HCT116 (cell line): ENCODE measurements around the gene MIF4GD. TPM values are rescaled to one million over a fixed set of nuclear protein-coding genes. Genes with fewer than 3 reads are reported as not detected.

Source experiments
- ATAC-seq: fragments of 200-7000 bp; cut with Tn5 transposase; 2 replicates; pipeline ENCODE4 v1.9.1; 2020; ENCODE audit warnings: mild to moderate bottlenecking, moderate library complexity
- BruUV-seq: library from RNA; stranded (reverse); fragments of 400-500 nt; replicated peaks from 2 replicates; lab custom pipeline; 2021; lab: Mats Ljungman, UMichigan
- CTCF ChIA-PET: fragments of 300-600 bp; sonication (Branson Sonifier 250); formaldehyde crosslinking; loops from one replicate; lab custom pipeline; 2021; ENCODE audit warnings: antibody characterized with exemption; lab: Charles Lee
- POLR2A ChIA-PET: fragments of 300-600, 350-600 bp; sonication (Branson Sonifier 250); formaldehyde crosslinking; loops from one replicate; lab custom pipeline; 2021; ENCODE audit warnings: antibody characterized with exemption; lab: Charles Lee
- RAD21 ChIA-PET, 2 experiments: fragments of 300-600 bp; sonication (Branson Sonifier 250); formaldehyde crosslinking; loops; one replicate each; lab custom pipeline; 2023; ENCODE audit warnings: low total read pairs in 2 of 2; ENCODE audit not compliant: uncharacterized antibody in 2 of 2, unreplicated experiment in 2 of 2, low non-redundant PET in 1 of 2; lab: Charles Lee
- DNase-seq: peaks from one replicate; pipeline ENCODE4 v3.0.0-alpha.2; 2010; ENCODE audit warnings: low read depth, low spot score
- H2AFZ ChIP-seq: fragments of 200-600 bp; shearing (Covaris generic), sonication (generic); 2 replicates; pipeline ENCODE4 v1.6.1; 2017; ENCODE audit warnings: low read depth, mixed run types, mixed read lengths, antibody characterized with exemption, low read length; ENCODE audit not compliant: poor library complexity, severe bottlenecking
- H3K27ac ChIP-seq: 2 replicates; pipeline ENCODE4 v1.5.1; 2012; ENCODE audit warnings: low read depth, low read length
- H3K27me3 ChIP-seq: fragments of 200-600 bp; sonication (generic); 2 replicates; pipeline ENCODE4 v1.6.1; 2016; ENCODE audit warnings: mixed run types, low read length, mixed read lengths; ENCODE audit not compliant: insufficient read depth
- H3K36me3 ChIP-seq, 2 experiments: fragments of 200-500 bp in 1 of 2; fragments of 200-600 bp in 1 of 2; sonication (Bioruptor generic) in 1 of 2; sonication (generic) in 1 of 2; 2 replicates each; pipeline versions ENCODE4 v1.5.1 to v1.6.1; 2014 to 2016; ENCODE audit warnings: low read length in 2 of 2, inconsistent platforms in 1 of 2, mixed read lengths in 1 of 2, mixed run types in 1 of 2; ENCODE audit not compliant: insufficient read depth in 2 of 2, control insufficient read depth in 1 of 2
- H3K4me1 ChIP-seq, 2 experiments: fragments of 200-600 bp in 1 of 2; sonication (generic) in 1 of 2; 2 replicates each; pipeline versions ENCODE4 v1.5.1 to v1.6.1; 2012 to 2017; ENCODE audit warnings: low read length in 2 of 2, inconsistent platforms in 1 of 2, mild to moderate bottlenecking in 1 of 2, mixed read lengths in 1 of 2, mixed run types in 1 of 2, moderate library complexity in 1 of 2; ENCODE audit not compliant: insufficient read depth in 2 of 2, control insufficient read depth in 1 of 2
- H3K4me2 ChIP-seq: fragments of 200-600 bp; sonication (generic); 2 replicates; pipeline ENCODE4 v1.6.1; 2017; ENCODE audit warnings: mixed run types, low read length, mixed read lengths
- H3K4me3 ChIP-seq, 2 experiments: fragments of 200-600 bp in 1 of 2; sonication (generic) in 1 of 2; replicated peaks in 1 of 2; 2 replicates each; pipeline ENCODE4 v1.5.1; 2011 to 2016; ENCODE audit warnings: low read length in 2 of 2, control low read depth in 1 of 2, low read depth in 1 of 2, mild to moderate bottlenecking in 1 of 2, mixed read lengths in 1 of 2, mixed run types in 1 of 2
- H3K79me2 ChIP-seq: fragments of 200-600 bp; sonication (generic); 2 replicates; pipeline ENCODE4 v1.6.1; 2017; ENCODE audit warnings: mild to moderate bottlenecking, mixed run types, low read length, moderate library complexity, mixed read lengths; ENCODE audit not compliant: insufficient read depth
- H3K9ac ChIP-seq: fragments of 200-600 bp; sonication (generic); 2 replicates; pipeline ENCODE4 v1.6.1; 2016; ENCODE audit warnings: low read length, mixed read lengths
- H3K9me2 ChIP-seq: fragments of 200-600 bp; sonication (generic), shearing (Covaris generic); 2 replicates; pipeline ENCODE4 v1.6.1; 2017; ENCODE audit warnings: mixed run types, mild to moderate bottlenecking, moderate library complexity; ENCODE audit not compliant: insufficient read depth
- H3K9me3 ChIP-seq, 2 experiments: fragments of 200-500 bp in 1 of 2; fragments of 200-600 bp in 1 of 2; sonication (Bioruptor generic) in 1 of 2; sonication (generic) in 1 of 2; 2 replicates each; pipeline ENCODE4 v1.6.1; 2014 to 2017; ENCODE audit warnings: low read length in 2 of 2, mixed read lengths in 2 of 2, inconsistent platforms in 1 of 2, low read depth in 1 of 2, mild to moderate bottlenecking in 1 of 2, mixed run types in 1 of 2, moderate library complexity in 1 of 2; ENCODE audit not compliant: control insufficient read depth in 1 of 2, insufficient read depth in 1 of 2
- H4K20me1 ChIP-seq: fragments of 200-600 bp; sonication (generic), shearing (Covaris generic); 2 replicates; pipeline ENCODE4 v1.6.1; 2017; ENCODE audit warnings: mixed run types, mild to moderate bottlenecking, moderate library complexity; ENCODE audit not compliant: insufficient read depth
- ATF3 ChIP-seq: IDR thresholded peaks from 2 replicates; pipeline ENCODE4 v1.6.1; 2012
- JUND ChIP-seq: IDR thresholded peaks from 2 replicates; pipeline ENCODE4 v1.6.1; 2012
- MAX ChIP-seq: IDR thresholded peaks from 2 replicates; pipeline ENCODE4 v1.6.1; 2012
- POLR2A ChIP-seq: IDR thresholded peaks from 2 replicates; pipeline ENCODE4 v1.7.0; 2011; ENCODE audit warnings: borderline replicate concordance; ENCODE audit not compliant: insufficient read depth, insufficient read length; ENCODE audit errors: extremely low read depth
- REST ChIP-seq: IDR thresholded peaks from 2 replicates; pipeline ENCODE4 v1.6.1; 2012; ENCODE audit warnings: low read depth
- TCF7L2 ChIP-seq: IDR thresholded peaks from 2 replicates; pipeline ENCODE4 v1.7.0; 2011; ENCODE audit warnings: borderline replicate concordance, inconsistent platforms; ENCODE audit not compliant: insufficient read depth, insufficient read length; ENCODE audit errors: extremely low read depth
- YY1 ChIP-seq: IDR thresholded peaks from 2 replicates; pipeline ENCODE4 v1.6.1; 2011; ENCODE audit warnings: low read length, low read depth, moderate library complexity, mild to moderate bottlenecking; ENCODE audit not compliant: insufficient replicate concordance; ENCODE audit errors: extremely low read depth
- ZBTB33 ChIP-seq: IDR thresholded peaks from 2 replicates; pipeline ENCODE4 v1.6.1; 2011; ENCODE audit warnings: mild to moderate bottlenecking, low read length, moderate library complexity; ENCODE audit not compliant: insufficient replicate concordance; ENCODE audit errors: extremely low read depth
- intact Hi-C: fragments of 100-400 bp; cut with micrococcal nuclease; formaldehyde crosslinking; loops from 2 replicates; pipeline ENCODE4 v1.10.0; 2022
- total RNA-seq: library from RNA; stranded (reverse); gene quantifications from one replicate; pipeline ENCODE4 v1.2.1, GENCODE V29; 2021; ENCODE audit not compliant: unreplicated experiment

Gene MIF4GD
- total RNA-seq, 1 experiment from 2014 or later: 35.2 TPM

GRCh38 chr17:75249564-75249963, 21.5 kb downstream of the MIF4GD start (continued):
- TF ChIP-seq ZBTB33: no peak
- no peak for TF ChIP-seq JUND

- Histone ChIP-seq H3K9me3 (no peaks in the 10 kb centered on the region), H3K9ac (no peak overlapping the region), H3K36me3 (peaks cover 32 to 49% of the 10 kb centered on the region in 2 experiments), H2AFZ (no peak overlapping the region), H3K27me3 (no peaks in the 10 kb centered on the region), H4K20me1 (no peaks in the 10 kb centered on the region), H3K27ac (no peak overlapping the region), H3K4me2 (no peak overlapping the region), H3K9me2 (no peaks in the 10 kb centered on the region), H3K4me3 (no peak overlapping the region), H3K79me2 (peaks cover 42% of the 10 kb centered on the region), H3K4me1 (peaks cover 6 to 21% of the 10 kb centered on the region in 2 experiments; a peak in 3 of 4 replicates)
- ATAC-seq: no peak
- ChIA-PET CTCF (interaction anchor here (1.1 kb wide), 1 partner anchor 25 kb away, joined by 4 read pairs; the partner anchor contains the start of gene MIF4GD), RAD21 (interaction anchor here in 1 of 2 experiments (0.6 kb wide), 1 partner anchor 43 kb away, joined by 3 read pairs; the partner anchor contains the start of gene SLC25A19), POLR2A (no interaction called here)
- DNase-seq: no peak
- BruUV-seq: no TSS peak
- intact Hi-C loops: no loop called here
- TF ChIP-seq TCF7L2 (no peak), POLR2A (no peak)
- TF ChIP-seq, all 23 proteins: peak for 0
These were observed 24.6 kb downstream of the MIF4GD start for GRCh38 chr17:75246404-75246803.

- H4K20me1 ChIP-seq: no peaks in the 10 kb centered on the region
- H3K9ac ChIP-seq: no peak overlapping the region
- peaks cover 39 to 56% of the 10 kb centered on the region in 2 experiments for H3K36me3 ChIP-seq
- peaks cover 2 to 18% of the 10 kb centered on the region in 2 experiments; a peak in 3 of 4 replicates for H3K4me1 ChIP-seq
- no peak overlapping the region for H3K4me2 ChIP-seq
- ATAC-seq (no peak), DNase-seq (no peak)
- H3K9me2 ChIP-seq: no peaks in the 10 kb centered on the region
- no peaks in the 10 kb centered on the region for H3K27me3 ChIP-seq
- no peak overlapping the region for H3K27ac ChIP-seq
- no peak overlapping the region for H3K4me3 ChIP-seq
- peaks cover 30% of the 10 kb centered on the region for H3K79me2 ChIP-seq
- POLR2A ChIA-PET: no interaction called here
- no peaks in the 10 kb centered on the region for H3K9me3 ChIP-seq
- intact Hi-C loops: no loop called here
- BruUV-seq: no TSS peak
- CTCF ChIA-PET: no interaction called here
- RAD21 ChIA-PET: no interaction called here
- H2AFZ ChIP-seq: no peak overlapping the region
- TF ChIP-seq YY1 (no peak), TCF7L2 (no peak), REST (no peak), JUND (no peak), ATF3 (no peak), MAX (no peak)
These were observed 26.0 kb downstream of the MIF4GD start for GRCh38 chr17:75245011-75245410.
